NCI-H460 (cell line): ENCODE data around the gene BEX2. TPM values are rescaled to one million over a fixed set of nuclear protein-coding genes. Genes with fewer than 3 reads are reported as not detected.
"Not testable (repeated sequence)": the region's sequence is repeated elsewhere in the genome, so short reads cannot be mapped to it uniquely, and the experiment has no call there.

Source experiments
- DNase-seq: peaks from one replicate; pipeline ENCODE4 v3.0.0-alpha.2; 2016; ENCODE audit warnings: low read depth; ENCODE audit errors: extremely low read depth
- polyA plus RNA-seq: library from polyadenylated mRNA; depleted of rRNA; stranded (reverse); fragments of >200 nt; gene quantifications from 2 replicates; pipeline ENCODE4 v1.2.3, GENCODE V29; 2014; cell fraction: nucleus; rRNA removed
- total RNA-seq: library from RNA; depleted of rRNA; stranded (reverse); fragments of >200 nt; shearing (Covaris generic); gene quantifications from 2 replicates; pipeline ENCODE4 v1.2.3, GENCODE V29; 2014; rRNA removed

Gene BEX2
- total RNA-seq = 33.3 and 41.1 TPM in 2 replicates
- polyA plus RNA-seq = 3.1 and 10.9 TPM in 2 replicates

DNA sequence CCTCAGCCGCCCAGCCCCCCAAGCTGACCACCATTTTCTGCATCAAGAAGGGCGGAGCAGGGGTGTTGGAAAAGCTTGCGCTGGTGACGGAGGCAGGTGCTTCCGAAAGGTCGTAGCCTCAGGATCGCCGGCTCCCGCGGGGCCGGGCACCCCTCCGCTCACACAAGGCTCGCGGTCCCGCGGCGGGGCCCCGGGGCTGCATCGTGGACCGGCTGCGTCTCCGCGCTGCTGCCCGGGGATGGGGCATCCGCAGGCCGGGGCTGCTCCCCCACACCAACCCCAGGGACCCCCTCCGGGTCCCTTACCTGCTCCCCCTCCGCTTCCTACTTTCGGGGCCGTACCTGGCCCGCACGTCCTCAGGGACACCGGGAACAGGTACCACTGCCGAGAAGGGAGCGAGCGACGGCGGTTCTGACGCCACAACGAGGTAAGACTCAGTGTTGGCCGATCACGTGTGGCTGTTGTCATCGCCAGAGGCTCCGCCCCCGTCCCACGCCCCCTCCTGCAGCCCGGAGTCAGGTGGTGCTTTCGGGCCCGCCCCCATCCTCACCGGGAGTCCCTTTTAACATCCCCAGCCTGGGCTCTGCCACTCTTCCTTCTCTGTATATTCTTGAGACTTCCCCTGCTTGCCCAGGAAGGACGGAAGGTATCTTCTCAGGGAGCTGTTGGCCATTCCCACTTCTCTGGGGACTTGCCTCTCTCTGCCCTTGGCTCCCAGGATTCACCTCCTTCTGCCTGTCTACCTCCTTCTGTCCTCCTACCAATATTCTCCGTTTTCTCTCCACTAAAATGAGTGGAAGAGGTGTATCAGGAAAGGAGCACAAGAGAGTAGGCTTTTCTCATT lies at the start of gene BEX2:
BEX2 (minus strand) TSS at position 436 of the 844 bp plus-strand sequence. CDS start 1,014 bp downstream, outside the sequence.
- peak; percentile 60 for DNase-seq

GRCh38 chrX:103360092-103360491 lies 49.3 kb upstream of the BEX2 start:
- DNase-seq = no peak

- DNase-seq = not testable (repeated sequence)
Observed at GRCh38 chrX:103359605-103360004, 48.8 kb upstream of the BEX2 start.

GRCh38 chrX:103357871-103358270 lies 47.1 kb upstream of the BEX2 start:
- DNase-seq = no peak

- DNase-seq = no peak
Observed at GRCh38 chrX:103356858-103357257, 46.1 kb upstream of the BEX2 start.

- peak; percentile 52 for DNase-seq
Observed at GRCh38 chrX:103356130-103356798, 45.5 kb upstream of the BEX2 start, which contains the start of gene TCEAL9. Gene TCEAL9, plus strand, starts transcription at chrX:103356506. Its CDS starts 1,179 bp downstream, at chrX:103357685.

- no peak for DNase-seq
Observed at GRCh38 chrX:103347682-103348397, 37.0 kb upstream of the BEX2 start.

- no peak for DNase-seq
Observed at GRCh38 chrX:103344606-103345005, 33.8 kb upstream of the BEX2 start.

GRCh38 chrX:103343105-103343504 lies 32.3 kb upstream of the BEX2 start:
- peak; percentile 36 for DNase-seq

DNA sequence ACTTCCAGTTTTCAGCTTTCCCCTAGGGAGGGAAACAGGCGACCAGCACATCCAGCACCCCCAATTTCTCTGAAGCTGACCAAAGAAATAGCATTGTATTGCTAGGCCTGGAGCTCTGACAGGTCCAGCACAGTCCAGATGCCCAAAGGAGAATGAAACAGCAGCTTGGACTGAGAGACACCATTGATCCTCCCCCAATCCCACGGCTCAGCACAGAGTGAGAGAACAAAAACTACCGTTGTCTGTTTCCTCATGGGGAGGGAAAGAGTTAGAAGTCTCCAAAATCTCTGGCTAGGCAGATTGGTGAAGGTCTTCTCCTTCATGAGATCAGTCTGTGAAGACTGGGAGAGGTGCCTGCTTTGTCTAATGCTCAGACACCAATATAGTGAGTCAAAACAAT lies 27.9 kb upstream of the BEX2 start:
- no peak for DNase-seq

DNA sequence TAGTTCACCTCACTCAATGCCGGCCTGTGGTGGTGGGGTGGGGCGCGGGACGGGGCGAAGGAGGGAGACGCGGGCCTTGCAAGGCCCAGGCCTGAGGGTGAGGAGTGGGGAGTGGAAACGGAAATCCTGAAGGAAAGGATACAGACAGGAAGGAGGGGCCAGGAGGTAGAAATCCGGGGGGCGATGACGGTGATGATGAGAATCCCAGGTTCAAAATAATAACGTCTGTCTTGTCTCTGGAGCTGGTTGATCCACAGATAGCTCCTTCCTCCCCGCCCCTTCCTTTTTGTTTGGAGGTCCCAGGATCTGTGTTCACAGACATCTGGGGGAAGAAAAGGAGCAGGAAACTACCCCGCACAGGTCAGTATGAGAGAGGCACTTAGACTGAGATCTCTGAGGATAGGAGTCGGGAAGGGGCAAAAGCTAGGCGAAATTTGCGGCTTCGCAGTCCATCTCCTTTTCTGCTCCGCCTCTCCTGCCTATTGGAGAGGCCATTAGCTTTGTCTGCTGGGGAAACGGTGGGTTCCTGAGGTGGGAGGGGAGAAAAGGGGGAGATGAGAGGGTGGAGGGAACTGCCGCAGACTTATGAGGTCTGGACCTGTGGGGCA lies 20.0 kb upstream of the BEX2 start:
- no peak for DNase-seq

DNA sequence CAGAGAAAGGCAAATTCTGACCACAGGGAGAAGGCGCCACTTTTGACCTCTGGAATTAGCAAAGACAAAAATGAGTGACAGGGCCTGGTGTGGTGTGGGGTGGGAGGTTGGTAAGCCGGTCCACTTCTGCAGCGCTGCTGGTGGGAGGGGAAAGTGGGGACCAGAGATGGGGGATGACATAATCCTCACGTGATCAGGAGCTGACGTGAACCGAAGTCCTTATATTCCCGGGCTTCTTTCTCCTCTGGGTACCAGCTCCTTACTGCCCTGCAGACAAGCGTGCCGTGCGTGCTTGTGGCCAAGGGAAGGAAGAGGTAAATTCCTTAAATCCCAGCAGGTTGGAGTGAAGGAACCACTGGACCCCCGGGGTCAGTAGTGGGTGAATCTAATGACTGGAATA lies 19.2 kb upstream of the BEX2 start, which contains the start of gene TCEAL7:
TCEAL7 (plus strand) TSS at position 249 of the 400 bp plus-strand sequence. CDS start 1,165 bp downstream, outside the sequence.
- DNase-seq = no peak

GRCh38 chrX:103311399-103311780 lies 600 bp upstream of the BEX2 start:
- DNase-seq = no peak

DNA sequence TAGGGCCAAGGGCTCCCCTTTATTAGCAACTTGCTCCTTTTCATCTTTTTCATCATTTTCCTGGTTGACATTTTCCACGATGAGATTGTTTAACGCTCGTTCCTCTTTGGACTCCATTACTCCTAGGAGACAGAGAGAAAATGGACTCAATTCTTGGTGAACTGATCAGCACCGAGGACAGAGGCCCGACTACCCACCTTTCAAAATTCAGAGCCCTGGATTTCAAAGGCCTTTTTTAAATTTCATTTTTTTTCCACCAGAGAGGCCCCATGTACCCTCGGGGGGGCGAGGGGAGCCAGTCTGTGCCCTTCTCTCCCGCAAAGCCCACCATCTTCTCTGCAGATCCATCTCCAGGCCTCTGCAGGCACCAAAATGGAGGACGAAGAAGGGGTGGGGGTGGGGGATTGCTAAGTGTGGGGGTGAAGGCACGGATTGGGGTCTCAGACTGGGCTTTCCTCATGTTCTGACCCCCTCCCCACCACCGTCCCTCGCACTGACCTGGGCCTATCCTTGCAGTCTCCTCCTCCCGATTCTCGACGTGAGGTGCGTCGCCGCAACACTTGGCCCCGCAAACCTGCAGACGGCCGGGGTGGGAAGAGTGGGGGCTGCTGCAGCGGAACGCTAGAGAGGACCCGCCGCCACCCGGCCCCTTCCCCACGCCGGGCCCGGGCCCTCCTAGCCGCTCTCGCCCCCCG lies 783 bp downstream of the BEX2 start:
- DNase-seq = no peak

GRCh38 chrX:103305666-103306065 lies 5.1 kb downstream of the BEX2 start:
- not testable (repeated sequence) for DNase-seq

DNA sequence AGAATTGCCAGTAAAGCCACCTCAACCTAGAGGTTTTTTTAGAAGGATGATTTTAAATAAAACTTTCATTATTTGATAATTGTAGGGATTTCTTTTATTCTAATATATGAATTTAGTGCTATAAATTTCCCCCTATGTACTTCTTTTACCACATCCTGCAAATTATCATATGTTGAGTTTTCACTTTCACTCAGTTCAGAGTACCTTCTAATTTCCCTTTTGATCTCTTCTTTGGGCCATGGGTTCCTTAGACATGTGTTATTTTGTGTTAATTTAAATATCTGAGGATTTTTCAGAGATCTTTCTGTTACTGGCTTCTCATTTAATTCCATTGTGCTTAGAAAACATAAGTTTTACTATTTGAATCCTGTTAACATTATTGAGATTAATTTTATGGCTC lies 6.1 kb downstream of the BEX2 start:
- DNase-seq = no peak

DNA sequence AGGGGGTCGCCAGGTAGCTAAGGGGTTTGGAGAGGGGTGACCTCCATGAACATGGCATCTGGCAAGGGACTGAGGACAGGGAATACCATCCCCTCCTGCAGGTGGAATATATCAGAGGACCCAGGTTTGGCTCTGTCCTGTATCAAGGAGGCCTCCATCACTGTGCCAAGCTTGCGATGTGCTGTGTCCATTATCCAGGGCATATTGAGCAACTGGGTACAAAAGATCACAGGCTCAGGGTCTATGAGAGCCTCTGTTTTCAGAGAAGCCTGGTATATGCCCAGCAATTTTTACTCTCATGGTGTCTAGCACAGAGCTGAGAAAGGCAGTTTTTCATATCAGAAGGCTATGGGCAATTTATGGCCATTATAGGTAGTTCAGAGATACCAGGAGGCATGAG lies 17.7 kb downstream of the BEX2 start:
- no peak for DNase-seq

- no peak for DNase-seq
Observed at GRCh38 chrX:103279624-103280023, 31.2 kb downstream of the BEX2 start.

DNA sequence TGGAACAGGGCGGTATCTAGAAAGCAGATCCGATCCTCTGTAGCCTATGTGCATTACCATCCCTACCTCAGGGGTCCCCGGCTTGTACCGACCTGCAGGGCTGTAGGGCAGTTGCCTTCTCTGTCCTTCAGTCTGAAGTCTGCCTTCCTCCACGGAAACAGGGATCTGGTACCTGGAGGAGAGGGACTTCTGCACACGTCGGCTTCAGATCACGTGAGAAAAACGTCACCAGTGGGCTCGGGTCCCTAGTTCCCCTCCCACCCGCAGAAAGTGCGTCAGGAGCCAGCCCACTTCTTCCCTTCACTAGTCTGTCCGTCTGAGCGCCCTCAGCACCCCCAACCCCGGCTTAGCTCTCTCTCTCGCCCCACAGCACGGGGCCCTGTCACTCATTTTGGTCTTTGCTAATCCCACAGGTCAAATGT lies 34.2 kb downstream of the BEX2 start, which contains the start of gene TCEAL5:
TCEAL5 (minus strand) TSS at position 170 of the 422 bp plus-strand sequence. CDS start 2,187 bp downstream, outside the sequence.
- no peak for DNase-seq
